ENCODE data around the gene CWC22.

CWC22 gene

GRCh38 chr2:179900655-179901054 is 106.4 kb downstream of the CWC22 start:
- DNase-seq (ENCODE audit: low read depth in 2 of 2, low spot score in 1 of 2): no peak

- no peak for DNase-seq (ENCODE audit: low read depth in 2 of 2, low spot score in 1 of 2)
Observed at GRCh38 chr2:179899666-179900065, 107.4 kb downstream of the CWC22 start.

GRCh38 chr2:179898873-179899272 is 108.2 kb downstream of the CWC22 start:
- DNase-seq (ENCODE audit: low read depth in 2 of 2, low spot score in 1 of 2): no peak

Data from stimulated activated CD8-positive, alpha-beta memory T cell treated with anti-CD3 and anti-CD28 coated beads, Interleukin-4, amount 100 ng/mL, for 1 hour (primary cell).